ENCODE data around the gene HIVEP3. TPM values are rescaled to one million over a fixed set of nuclear protein-coding genes. Genes with fewer than 3 reads are reported as not detected.

The HIVEP3 gene
- total RNA-seq, 1 experiment from 2014 or later: 6.0 TPM

DNA sequence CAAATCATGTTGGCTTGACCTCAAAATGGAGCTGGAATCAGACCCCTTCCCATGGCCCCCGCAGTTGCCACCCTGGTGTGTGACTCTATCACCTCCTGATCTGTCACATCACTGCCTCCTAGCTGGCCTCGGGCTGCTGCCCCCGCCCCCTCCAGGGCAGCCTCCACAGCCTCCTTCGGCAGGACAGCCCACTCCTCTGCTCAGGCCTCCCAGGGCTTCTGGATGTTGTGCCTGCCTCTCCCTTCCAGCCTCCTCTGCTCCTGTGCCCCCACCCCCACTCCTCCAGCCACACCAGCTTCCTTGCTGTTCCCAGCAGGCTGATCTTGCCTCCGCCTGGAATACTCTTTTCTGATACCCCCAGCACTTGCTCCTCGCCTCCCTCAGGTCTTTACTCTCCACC lies 299.9 kb downstream of the HIVEP3 start:
- ChIA-PET CTCF (no interaction called here), POLR2A (no interaction called here)
- TF ChIP-seq TCF7L2 (IDR thresholded peaks at IDR 0.05; ENCODE audit: low read depth, low read length) (no peak), CTCF (IDR thresholded peaks at IDR 0.05) (no peak), SIN3A (IDR thresholded peaks at IDR 0.05; ENCODE audit: borderline replicate concordance, insufficient read depth, low read depth, low read length) (no peak), POLR2AphosphoS5 (IDR thresholded peaks at IDR 0.05; ENCODE audit: low read depth, low read length) (no peak), REST (IDR thresholded peaks at IDR 0.05; ENCODE audit: insufficient read depth in 1 of 2, low read depth in 2 of 2, low read length in 1 of 2) (no peak)
- ATAC-seq (no peak), DNase-seq (ENCODE audit: low read depth, low spot score) (no peak)
- H3K9me3 ChIP-seq (ENCODE audit: control insufficient read depth, insufficient read depth, low read depth, low read length): no peaks in the 10 kb centered on the region
- in situ Hi-C loops (cut with HindIII; ENCODE audit: low pct_unique_long_range_greater_than_20kb, low sequenced_read_pairs): no loop called here
- H3K4me3 ChIP-seq (ENCODE audit: low read depth in 2 of 2, low read length in 2 of 2): no peak overlapping the region
- no peaks in the 10 kb centered on the region for H3K27me3 ChIP-seq (ENCODE audit: control insufficient read depth, insufficient read depth, low read length)
- BruUV-seq (replicated peaks): no TSS peak
- no peaks in the 10 kb centered on the region for H3K36me3 ChIP-seq (ENCODE audit: control insufficient read depth, insufficient read depth, low read length)
- H3K27ac ChIP-seq (ENCODE audit: low read length): no peak overlapping the region
- H3K4me1 ChIP-seq (ENCODE audit: control insufficient read depth, insufficient read depth, low read length): no peaks in the 10 kb centered on the region
- intact Hi-C loops (cut with micrococcal nuclease; ENCODE audit: unreplicated experiment): no loop called here

GRCh38 chr1:41618066-41618825 lies 300.5 kb downstream of the HIVEP3 start:
- Histone ChIP-seq H3K27me3 (ENCODE audit: control insufficient read depth, insufficient read depth, low read length) (no peaks in the 10 kb centered on the region), H3K36me3 (ENCODE audit: control insufficient read depth, insufficient read depth, low read length) (no peaks in the 10 kb centered on the region), H3K4me3 (ENCODE audit: low read depth in 2 of 2, low read length in 2 of 2) (no peak overlapping the region), H3K9me3 (ENCODE audit: control insufficient read depth, insufficient read depth, low read depth, low read length) (no peaks in the 10 kb centered on the region), H3K27ac (ENCODE audit: low read length) (no peak overlapping the region), H3K4me1 (ENCODE audit: control insufficient read depth, insufficient read depth, low read length) (no peaks in the 10 kb centered on the region)
- ChIA-PET CTCF (no interaction called here), POLR2A (no interaction called here)
- intact Hi-C loops (cut with micrococcal nuclease; ENCODE audit: unreplicated experiment) (no loop called here), in situ Hi-C loops (cut with HindIII; ENCODE audit: low pct_unique_long_range_greater_than_20kb, low sequenced_read_pairs) (no loop called here)
- TF ChIP-seq REST (IDR thresholded peaks at IDR 0.05; ENCODE audit: insufficient read depth in 1 of 2, low read depth in 2 of 2, low read length in 1 of 2): no peak
- TF ChIP-seq TCF7L2 (IDR thresholded peaks at IDR 0.05; ENCODE audit: low read depth, low read length): no peak
- no peak for TF ChIP-seq SIN3A (IDR thresholded peaks at IDR 0.05; ENCODE audit: borderline replicate concordance, insufficient read depth, low read depth, low read length)
- TF ChIP-seq CTCF (IDR thresholded peaks at IDR 0.05): no peak
- no peak for TF ChIP-seq POLR2AphosphoS5 (IDR thresholded peaks at IDR 0.05; ENCODE audit: low read depth, low read length)
- no TSS peak for BruUV-seq (replicated peaks)
- DNase-seq (ENCODE audit: low read depth, low spot score) (no peak), ATAC-seq (no peak)

All from Panc1 (cell line).